ENCODE measurements around the gene KCNIP1. TPM values are rescaled to one million over a fixed set of nuclear protein-coding genes. Genes with fewer than 3 reads are reported as not detected.
A peak's percentile ranks its signal among the peaks of the same experiment; 100 is the strongest.

Gene KCNIP1
- total and polyA plus RNA-seq, 10 of the 15 experiments (the other 5 are each of a cell fraction or from before 2014, with no cell fraction given), result not detected

GRCh38 chr5:170571875-170572852 is 68.3 kb downstream of the KCNIP1 start (continued):
- no peak for TF ChIP-seq CEBPZ (IDR thresholded peaks at IDR 0.05; ENCODE audit: low read depth, low read length)
- no peak for TF ChIP-seq ZBTB11 (CRISPR knock-in tag; IDR thresholded peaks at IDR 0.05)
- TF ChIP-seq ETV6 (conservative IDR thresholded peaks at IDR 0.05 in 1 of 2, IDR thresholded peaks at IDR 0.05 in 1 of 2; ENCODE audit: borderline replicate concordance in 1 of 2, low read depth in 1 of 2), result peak in 1 of 2 experiments; percentile 53; a peak in 1 of 4 replicates
- no peak for TF ChIP-seq CBX3 (IDR thresholded peaks at IDR 0.05; ENCODE audit: borderline replicate concordance, low read depth)
- TF ChIP-seq STAT3 (IDR thresholded peaks at IDR 0.05; ENCODE audit: low read depth, low read length), result no peak
- TF ChIP-seq SREBF1 (IDR thresholded peaks at IDR 0.05; ENCODE audit: low read length), result no peak
- 0 out of 2 replicates have a peak, but pooled peaks have one; percentile 74 for TF ChIP-seq ZNF217 (IDR thresholded peaks at IDR 0.05)
- no peak for TF ChIP-seq IRF3 (IDR thresholded peaks at IDR 0.05)
- no peak for TF ChIP-seq LARP7 (IDR thresholded peaks at IDR 0.05)

Data from GM12878 (cell line).